Sigmoid colon (tissue), 7 donors: Measurements from ENCODE around the gene HMG20A. TPM values are rescaled to one million over a fixed set of nuclear protein-coding genes. Genes with fewer than 3 reads are reported as not detected.

Experiments used
- DNase-seq: peaks from one replicate; pipeline ENCODE4 v3.0.0-alpha.2; 2019
- H3K27ac ChIP-seq, 4 donors: fragments of 200-600 bp; sonication (generic); one replicate each; pipeline ENCODE4 v1.5.1; 2016 to 2019; ENCODE audit warnings: mild to moderate bottlenecking in 1 of 4
- H3K27me3 ChIP-seq, 3 donors: fragments of 200-600 bp; sonication (generic); one replicate each; pipeline ENCODE4 v1.5.1; 2019; ENCODE audit warnings: mild to moderate bottlenecking in 1 of 3
- H3K36me3 ChIP-seq, 4 donors: fragments of 200-600 bp; sonication (generic); one replicate each; pipeline ENCODE4 v1.5.1; 2016 to 2019
- H3K4me1 ChIP-seq, 4 donors: fragments of 200-600 bp; sonication (generic); one replicate each; pipeline ENCODE4 v1.5.1; 2017 to 2019
- H3K4me3 ChIP-seq, 4 donors: fragments of 200-600 bp; sonication (generic); one replicate each; pipeline ENCODE4 v1.5.1; 2017 to 2019; ENCODE audit warnings: mild to moderate bottlenecking in 2 of 4, moderate library complexity in 1 of 4
- H3K9me3 ChIP-seq, 4 donors: fragments of 200-600 bp in 3 of 4; sonication (generic) in 3 of 4; one replicate each; pipeline versions ENCODE4 v1.5.1 to v1.6.1; 2013 to 2019
- EP300 ChIP-seq, 4 donors: sonication (generic); formaldehyde crosslinking; IDR thresholded peaks; one replicate each; pipeline ENCODE4 v1.6.1; 2017; ENCODE audit warnings: antibody characterized with exemption in 4 of 4
- POLR2A ChIP-seq, 2 donors: fragments of 450-650 bp; IDR thresholded peaks; one replicate each; pipeline ENCODE4 v1.6.1; 2016; ENCODE audit warnings: antibody characterized with exemption in 2 of 2, mild to moderate bottlenecking in 2 of 2, moderate library complexity in 2 of 2
- POLR2AphosphoS5 ChIP-seq, 4 donors: sonication (generic); formaldehyde crosslinking; IDR thresholded peaks; one replicate each; pipeline ENCODE4 v1.6.1; 2017; ENCODE audit warnings: antibody characterized with exemption in 4 of 4
- WGBS, 2 donors: extraction: QIAGEN DNeasy Blood & Tissue Kit; methylation state at CpG; one replicate each; pipeline ENCODE4 v1.1.7; 2013; 5-methylcytosine and 5-hydroxymethylcytosine counted together
- intact Hi-C: fragments of 100-400 bp; cut with DNase I; formaldehyde crosslinking; loops from one replicate; pipeline ENCODE4 v1.15.1; 2023
- polyA plus RNA-seq, 3 donors: library from polyadenylated mRNA; stranded (reverse); fragments of 200-250 nt; gene quantifications; one replicate each; pipeline ENCODE4 v1.2.3, GENCODE V29; 2013
- total RNA-seq, 4 donors: library from RNA; depleted of rRNA; stranded (reverse); fragments of >200 nt; gene quantifications; one replicate each; pipeline ENCODE4 v1.1.0, GENCODE V29; 2016
- TF ChIP-seq, protein P1 (sequence below), 4 experiments: fragments of 450-650 bp in 3 of 4; fragments of 200-600 bp in 1 of 4; IDR thresholded peaks; one replicate each; pipeline ENCODE4 v1.5.1; 2016 to 2019; ENCODE audit warnings: antibody characterized with exemption in 4 of 4, mild to moderate bottlenecking in 3 of 4, moderate library complexity in 2 of 4
- donor health status: healthy with polysubstance abuse.
- donor health status: Bipolar disorder and iron deficiency.
- donor health status: healthy.

HMG20A gene
- total and polyA plus RNA-seq, 7 donors, result 7.8 to 29.0 (median 22.5) TPM

DNA sequence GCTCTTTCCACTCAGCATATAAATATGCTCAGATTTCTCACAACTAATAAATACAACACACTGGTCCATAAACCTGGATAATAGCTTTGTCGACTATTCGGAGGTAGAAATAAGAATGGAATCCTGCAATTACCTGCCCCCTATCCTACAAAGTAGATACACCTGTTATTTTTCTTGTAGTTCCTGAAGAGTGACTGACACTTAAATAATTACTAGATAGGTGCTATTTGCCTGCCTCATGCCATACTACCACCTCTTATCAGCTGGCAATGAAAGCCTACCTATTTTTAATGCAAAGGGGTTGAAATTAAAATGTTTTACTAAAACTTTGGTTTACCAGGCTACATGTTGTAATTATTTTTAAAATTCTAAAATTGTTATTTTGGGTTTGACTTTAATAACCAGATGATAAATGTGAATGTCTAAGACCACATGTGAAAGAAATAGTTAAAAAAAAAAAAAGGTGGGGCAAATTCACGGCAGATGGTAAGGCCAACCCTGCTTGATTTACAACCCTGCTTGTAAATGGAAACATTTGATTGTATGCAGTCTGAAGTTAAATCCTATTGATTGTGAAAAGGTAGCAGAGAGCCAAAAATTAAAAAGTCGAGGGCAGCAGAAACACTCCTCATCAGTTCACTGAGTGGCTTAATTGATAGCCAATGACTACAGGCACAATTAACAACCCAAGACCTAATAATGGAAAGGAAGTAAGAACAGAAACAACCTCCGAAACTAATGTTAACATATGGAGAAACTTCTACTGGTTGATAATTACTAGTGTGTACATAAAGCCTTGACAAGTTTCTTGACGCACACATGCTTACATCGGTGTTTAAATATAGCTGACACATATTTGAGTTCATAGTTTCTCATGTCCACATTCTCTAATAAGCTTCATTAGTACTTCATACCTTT is 9.7 kb upstream of the HMG20A start:
- WGBS, 2 donors, result 37 to 72% methylated on average over 7 of the region's 7 CpGs
- peaks cover 0 to 14% (median 6%) of the 10 kb centered on the region in 4 donors for H3K4me1 ChIP-seq
- TF ChIP-seq EP300 (IDR thresholded peaks at IDR 0.05), result no peak
- TF ChIP-seq, protein P1, sequence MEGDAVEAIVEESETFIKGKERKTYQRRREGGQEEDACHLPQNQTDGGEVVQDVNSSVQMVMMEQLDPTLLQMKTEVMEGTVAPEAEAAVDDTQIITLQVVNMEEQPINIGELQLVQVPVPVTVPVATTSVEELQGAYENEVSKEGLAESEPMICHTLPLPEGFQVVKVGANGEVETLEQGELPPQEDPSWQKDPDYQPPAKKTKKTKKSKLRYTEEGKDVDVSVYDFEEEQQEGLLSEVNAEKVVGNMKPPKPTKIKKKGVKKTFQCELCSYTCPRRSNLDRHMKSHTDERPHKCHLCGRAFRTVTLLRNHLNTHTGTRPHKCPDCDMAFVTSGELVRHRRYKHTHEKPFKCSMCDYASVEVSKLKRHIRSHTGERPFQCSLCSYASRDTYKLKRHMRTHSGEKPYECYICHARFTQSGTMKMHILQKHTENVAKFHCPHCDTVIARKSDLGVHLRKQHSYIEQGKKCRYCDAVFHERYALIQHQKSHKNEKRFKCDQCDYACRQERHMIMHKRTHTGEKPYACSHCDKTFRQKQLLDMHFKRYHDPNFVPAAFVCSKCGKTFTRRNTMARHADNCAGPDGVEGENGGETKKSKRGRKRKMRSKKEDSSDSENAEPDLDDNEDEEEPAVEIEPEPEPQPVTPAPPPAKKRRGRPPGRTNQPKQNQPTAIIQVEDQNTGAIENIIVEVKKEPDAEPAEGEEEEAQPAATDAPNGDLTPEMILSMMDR (IDR thresholded peaks at IDR 0.05), result no peak
- TF ChIP-seq POLR2A (IDR thresholded peaks at IDR 0.05), result no peak
- no peak for TF ChIP-seq POLR2AphosphoS5 (IDR thresholded peaks at IDR 0.05)
- no peaks in the 10 kb centered on the region for H3K27me3 ChIP-seq
- H3K4me3 ChIP-seq, result no peak overlapping the region
- H3K9me3 ChIP-seq, result no peaks in the 10 kb centered on the region
- no peaks in the 10 kb centered on the region for H3K36me3 ChIP-seq
- no peak for DNase-seq
- H3K27ac ChIP-seq, result no peak overlapping the region
- intact Hi-C loops, result no loop called here

- H3K4me1 ChIP-seq, result peaks cover 0 to 20% (median 6%) of the 10 kb centered on the region in 4 donors
- TF ChIP-seq EP300 (IDR thresholded peaks at IDR 0.05), result no peak
- no peaks in the 10 kb centered on the region for H3K27me3 ChIP-seq
- 66 to 93% methylated on average over 3 of the region's 3 CpGs for WGBS, 2 donors
- H3K4me3 ChIP-seq, result no peak overlapping the region
- intact Hi-C loops, result no loop called here
- H3K36me3 ChIP-seq, result no peaks in the 10 kb centered on the region
- DNase-seq, result no peak
- H3K27ac ChIP-seq, result no peak overlapping the region
- H3K9me3 ChIP-seq, result no peaks in the 10 kb centered on the region
Measured at GRCh38 chr15:77411619-77411976, 9.1 kb upstream of the HMG20A start.

DNA sequence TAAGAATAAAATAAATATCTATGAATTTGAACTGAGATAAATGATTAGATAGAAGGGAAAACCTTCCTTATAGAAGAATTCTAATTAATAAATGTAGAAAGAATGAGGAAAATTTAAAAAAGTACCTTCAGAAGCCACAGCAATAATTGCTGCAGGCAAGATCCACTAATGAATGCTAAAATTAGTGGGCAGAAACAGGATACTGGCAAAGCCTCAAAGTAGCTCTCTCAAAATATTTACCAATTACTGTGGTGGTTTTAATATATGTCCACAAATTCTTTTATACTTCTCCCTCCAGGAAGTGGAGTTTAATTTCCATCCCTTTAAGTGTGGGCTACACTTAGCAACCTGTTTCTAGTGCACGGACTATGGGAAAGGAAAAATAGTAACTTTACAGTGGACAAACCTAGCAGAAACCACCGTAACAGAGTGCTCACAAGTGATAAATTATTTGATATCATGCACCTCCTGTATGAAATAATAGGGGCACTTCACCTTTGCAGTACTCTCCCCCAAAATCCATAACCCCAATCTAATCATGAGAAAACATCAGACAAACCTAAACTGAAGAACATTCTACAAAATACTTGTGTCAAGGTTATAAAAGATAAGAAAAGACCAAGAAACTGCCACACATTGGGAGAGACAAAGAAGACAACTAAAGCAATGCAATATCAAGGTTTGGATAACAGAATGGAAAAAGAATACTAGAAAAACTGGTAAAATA is 7.6 kb upstream of the HMG20A start:
- DNase-seq, result no peak
- 80 to 82% methylated on average over 2 of the region's 2 CpGs for WGBS, 2 donors
- intact Hi-C loops, result no loop called here
- Histone ChIP-seq H3K9me3 (no peaks in the 10 kb centered on the region), H3K4me1 (peaks cover 0 to 36% (median 18%) of the 10 kb centered on the region in 4 donors), H3K4me3 (no peak overlapping the region), H3K27me3 (no peaks in the 10 kb centered on the region), H3K27ac (no peak overlapping the region), H3K36me3 (no peaks in the 10 kb centered on the region)
- TF ChIP-seq POLR2AphosphoS5 (IDR thresholded peaks at IDR 0.05), result no peak

- DNase-seq, result no peak
- no peak overlapping the region for H3K27ac ChIP-seq
- no peaks in the 10 kb centered on the region for H3K36me3 ChIP-seq
- TF ChIP-seq POLR2A (IDR thresholded peaks at IDR 0.05) (no peak), EP300 (IDR thresholded peaks at IDR 0.05) (no peak), POLR2AphosphoS5 (IDR thresholded peaks at IDR 0.05) (no peak)
- TF ChIP-seq, protein P1 (IDR thresholded peaks at IDR 0.05), result no peak
- 89 to 94% methylated on average over 4 of the region's 4 CpGs for WGBS, 2 donors
- intact Hi-C loops, result no loop called here
- no peaks in the 10 kb centered on the region for H3K9me3 ChIP-seq
- H3K27me3 ChIP-seq, result no peaks in the 10 kb centered on the region
- H3K4me3 ChIP-seq, result no peak overlapping the region
- peaks cover 0 to 41% (median 25%) of the 10 kb centered on the region in 4 donors for H3K4me1 ChIP-seq
Measured at GRCh38 chr15:77413699-77414349, 6.9 kb upstream of the HMG20A start.

DNA sequence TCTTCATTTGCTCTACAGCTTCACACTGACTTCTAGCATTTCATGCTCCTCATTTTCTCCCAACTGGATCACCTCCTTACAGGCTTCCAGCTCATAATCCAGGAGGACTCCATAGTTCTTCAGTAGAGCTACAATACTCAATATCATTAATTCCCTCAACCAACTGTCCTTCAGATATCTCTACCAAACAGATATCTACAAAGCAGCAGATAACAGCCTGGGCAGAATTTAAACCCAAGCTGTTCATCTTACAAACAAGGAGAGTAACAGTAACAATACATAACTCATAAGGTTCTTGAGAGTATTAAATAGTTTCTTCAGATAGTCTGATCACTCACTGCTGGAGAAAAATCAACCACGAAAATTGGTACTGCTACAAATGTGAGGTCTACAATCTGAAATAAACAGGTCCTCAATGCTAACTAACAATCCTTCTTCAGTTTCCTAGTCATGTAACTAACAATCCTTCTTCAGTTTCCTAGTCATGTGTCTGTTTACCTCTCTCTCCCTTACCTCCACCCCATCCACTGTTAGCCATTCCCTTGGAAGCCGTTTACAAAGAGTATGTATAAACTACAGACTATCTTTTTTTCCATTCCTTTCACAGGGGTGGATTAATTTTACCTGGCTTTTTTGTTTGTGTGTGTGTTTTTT is 5.8 kb upstream of the HMG20A start:
- intact Hi-C loops, result no loop called here
- no peak for DNase-seq
- Histone ChIP-seq H3K4me1 (peaks cover 0 to 41% (median 25%) of the 10 kb centered on the region in 4 donors), H3K4me3 (no peak overlapping the region), H3K27ac (no peak overlapping the region), H3K36me3 (no peaks in the 10 kb centered on the region), H3K27me3 (no peaks in the 10 kb centered on the region), H3K9me3 (no peaks in the 10 kb centered on the region)
- no peak for TF ChIP-seq POLR2A (IDR thresholded peaks at IDR 0.05)
- TF ChIP-seq, protein P1 (IDR thresholded peaks at IDR 0.05), result no peak
- WGBS, 2 donors, result 87 to 91% methylated on average over 2 of the region's 2 CpGs
